ENCODE results near the gene AKAP5.
"Not testable (repeated sequence)": the region's sequence is repeated elsewhere in the genome, so short reads cannot be mapped to it uniquely, and the experiment has no call there.

The AKAP5 gene

GRCh38 chr14:64503434-64504309 is 38.4 kb downstream of the AKAP5 start, which contains the start of gene ZBTB25:
Gene ZBTB25, minus strand, starts transcription at chr14:64503838. Its CDS starts 13,305 bp downstream, at chr14:64490533.
- DNase-seq = peak; percentile 83 to 98

GRCh38 chr14:64504310-64504896 is 39.1 kb downstream of the AKAP5 start, which contains the start of gene ZBTB1:
Gene ZBTB1, plus strand, starts transcription at chr14:64504770. Its CDS starts 16,735 bp downstream, at chr14:64521505.
- peak; percentile 82 to 87 for DNase-seq

GRCh38 chr14:64504897-64505794 is 39.8 kb downstream of the AKAP5 start:
- peak; percentile 80 to 85 for DNase-seq

DNA sequence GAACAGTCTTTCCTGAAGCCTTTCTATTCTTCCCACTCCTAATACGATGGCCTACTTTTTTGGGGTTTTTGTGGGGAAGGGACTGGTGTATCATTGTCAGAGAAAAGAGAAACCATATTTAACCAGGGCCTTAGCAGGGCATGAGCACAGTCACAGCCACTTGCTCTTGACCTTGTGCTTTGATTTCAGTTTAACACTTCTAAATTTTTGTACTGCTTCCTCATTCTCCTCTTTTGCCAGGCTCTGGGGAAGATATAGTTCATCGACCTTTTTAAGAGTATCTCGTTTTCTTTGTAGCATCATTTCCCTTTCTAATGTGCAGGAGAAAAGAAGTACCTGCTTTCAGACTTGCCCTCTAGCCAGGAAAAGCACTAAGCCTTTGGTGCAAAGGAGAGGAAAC is 41.4 kb downstream of the AKAP5 start:
- DNase-seq = no peak

DNA sequence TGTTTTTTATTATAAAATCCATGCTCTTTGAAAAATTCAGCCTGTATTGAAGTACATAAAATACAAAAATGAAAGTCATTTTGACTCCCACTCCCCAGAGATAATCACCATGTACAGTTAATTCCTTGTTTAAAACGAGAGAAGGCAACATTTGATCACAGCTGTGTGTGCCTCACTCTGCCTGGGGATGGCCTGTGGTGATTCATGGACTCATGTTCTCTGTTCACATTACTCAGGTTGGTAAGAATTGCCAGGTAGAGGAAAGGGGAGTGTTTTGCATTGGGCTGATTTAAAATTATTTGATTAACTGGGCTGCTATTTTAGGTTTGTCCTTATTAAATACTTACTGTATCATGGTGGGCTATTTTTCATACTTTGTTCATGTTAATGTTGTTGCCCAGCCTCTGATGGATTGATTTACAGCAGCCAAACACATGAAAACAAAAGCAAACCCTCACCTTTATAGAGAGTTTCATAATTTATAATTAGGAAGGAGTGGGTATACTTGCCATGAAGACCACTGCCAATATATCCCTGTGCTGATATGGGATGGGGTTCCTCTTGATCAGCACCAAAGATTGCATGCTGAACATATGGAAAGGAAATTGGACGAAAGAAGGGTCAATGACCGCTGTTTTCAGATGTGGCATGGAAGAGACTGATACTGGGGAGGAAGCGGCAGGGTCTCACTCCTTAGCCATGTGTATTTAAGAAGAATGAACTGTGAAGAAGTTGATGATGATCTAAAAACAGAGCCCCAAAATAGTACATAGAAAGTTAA is 42.3 kb downstream of the AKAP5 start:
- peak; percentile 35 to 63 for DNase-seq

- DNase-seq = no peak
Observed at GRCh38 chr14:64508215-64508776, 43.0 kb downstream of the AKAP5 start.

GRCh38 chr14:64509036-64509435 is 43.7 kb downstream of the AKAP5 start:
- no peak for DNase-seq

- peak; percentile 45 to 51 for DNase-seq
Observed at GRCh38 chr14:64510825-64511671, 45.7 kb downstream of the AKAP5 start.

DNA sequence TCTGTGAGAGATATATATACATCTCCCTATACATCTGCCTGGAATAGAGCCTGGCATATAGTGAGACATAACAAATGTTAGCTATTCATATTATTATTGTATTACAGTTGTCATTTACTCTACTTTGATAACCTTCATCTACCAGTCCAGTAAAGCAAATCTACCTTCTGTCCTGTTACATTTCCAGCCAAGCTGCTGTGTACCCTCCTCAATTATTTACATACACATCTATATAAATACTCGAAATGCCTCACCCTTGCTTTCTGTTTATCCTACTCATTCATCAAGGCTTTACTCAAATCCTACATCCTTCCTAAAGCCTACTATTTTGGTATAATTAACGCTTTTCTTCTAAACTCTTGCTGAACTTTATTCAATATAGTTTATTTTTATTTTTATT is 48.0 kb downstream of the AKAP5 start:
- no peak for DNase-seq

DNA sequence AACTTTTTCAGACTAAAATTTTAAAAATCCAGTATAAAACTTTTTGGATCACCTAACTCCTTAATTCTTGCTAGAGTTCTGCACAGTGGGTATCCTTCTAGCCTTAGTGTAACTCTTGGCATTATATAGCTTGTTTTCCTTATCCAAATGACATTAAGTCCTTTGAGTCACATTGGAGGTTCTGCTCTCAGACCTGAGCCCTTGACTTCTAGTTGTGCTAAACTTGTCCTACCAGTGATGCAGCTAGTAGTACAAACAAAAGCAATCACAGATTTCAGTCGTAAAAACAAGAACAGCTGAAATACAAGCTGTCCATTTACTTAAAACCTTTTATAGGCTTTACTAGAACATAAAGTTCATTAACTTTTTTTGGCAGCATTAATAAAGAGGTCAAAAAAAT is 49.8 kb downstream of the AKAP5 start:
- no peak for DNase-seq

DNA sequence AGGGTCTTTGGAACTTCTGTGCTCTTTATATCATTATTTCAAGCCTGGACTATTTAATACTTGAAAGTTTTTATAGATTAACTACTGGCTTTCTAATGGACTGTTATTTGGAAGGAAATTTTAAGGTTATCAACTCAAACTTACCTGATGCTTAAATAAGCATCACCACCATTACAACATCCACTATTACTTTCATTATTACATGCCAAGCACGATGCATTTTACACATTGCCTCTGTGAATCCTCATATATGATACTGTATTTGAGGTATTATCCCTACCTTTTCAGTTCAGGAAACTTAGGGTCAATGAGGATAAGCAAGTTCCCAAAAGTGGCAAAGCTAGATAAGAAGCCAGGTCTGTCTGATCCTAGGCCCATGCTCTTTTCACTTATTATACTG is 51.7 kb downstream of the AKAP5 start:
- no peak for DNase-seq

GRCh38 chr14:64517667-64518066 is 52.4 kb downstream of the AKAP5 start:
- not testable (repeated sequence) for DNase-seq

DNA sequence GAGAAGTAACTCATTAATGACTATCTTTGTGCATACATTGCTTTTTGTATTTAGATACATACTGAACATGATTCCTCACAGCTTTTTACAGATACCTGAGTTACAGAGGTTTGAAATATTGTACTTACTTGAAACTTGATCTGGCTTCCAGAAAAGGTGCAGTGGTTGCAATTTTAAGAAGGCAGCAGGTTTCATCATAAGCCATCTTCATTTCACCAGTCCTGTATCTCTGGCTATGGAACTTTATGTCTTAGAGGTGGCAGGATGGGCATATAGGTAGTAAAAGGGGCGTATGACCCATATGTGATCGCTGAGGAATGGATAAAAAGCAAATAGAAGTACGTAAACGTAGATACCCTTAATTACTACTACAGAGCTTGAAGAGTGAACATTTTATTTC is 52.9 kb downstream of the AKAP5 start:
- DNase-seq = no peak

DNA sequence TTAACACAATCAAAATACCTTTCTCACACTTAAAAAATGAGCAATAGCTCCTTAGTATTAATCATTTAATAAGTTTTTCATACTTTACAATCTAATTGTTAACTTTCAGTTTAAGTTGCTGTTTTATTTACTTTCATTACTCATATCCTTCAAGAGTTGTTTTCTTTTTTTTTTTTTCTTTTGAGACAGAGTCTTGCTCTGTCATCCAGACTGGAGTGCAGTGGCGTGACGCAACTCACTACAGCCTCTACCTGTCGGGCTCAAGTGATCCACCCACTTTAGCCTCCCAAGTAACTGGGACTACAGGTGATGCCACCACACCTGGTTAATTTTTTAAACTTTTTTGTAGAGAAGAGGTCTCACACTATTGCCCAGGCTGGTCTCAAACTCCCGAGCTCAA is 55.4 kb downstream of the AKAP5 start:
- DNase-seq = no peak

- no peak for DNase-seq
Observed at GRCh38 chr14:64522591-64523355, 57.5 kb downstream of the AKAP5 start.
